ENCODE measurements around the gene LCOR.

GRCh38 chr10:96999337-96999736, 167.2 kb downstream of the LCOR start:
- no peak for TF ChIP-seq CTCF (IDR thresholded peaks at IDR 0.05; ENCODE audit: low read depth, low read length)
- no peak for TF ChIP-seq POLR2A (IDR thresholded peaks at IDR 0.05; ENCODE audit: extremely low read depth, insufficient read length)

Data from NB4 (cell line).